HepG2 (cell line): ENCODE data around the gene SGPP1.

Experiments
- CTCF ChIP-seq: sonication (generic); formaldehyde crosslinking; IDR thresholded peaks from 2 replicates; pipeline ENCODE4 v1.5.0; 2020; ENCODE audit warnings: mild to moderate bottlenecking, missing genetic modification reagents, moderate library complexity
- DR1 ChIP-seq: sonication (generic); formaldehyde crosslinking; IDR thresholded peaks from 2 replicates; pipeline ENCODE4 v1.8.0; 2021; ENCODE audit warnings: mild to moderate bottlenecking, missing genetic modification reagents, inconsistent platforms
- MBNL3 ChIP-seq: fragments of 250-450 bp; sonication (Bioruptor Pico); conservative IDR thresholded peaks from 2 replicates; pipeline ENCODE4 v1.8.0; 2022; ENCODE audit warnings: mild to moderate bottlenecking, inconsistent platforms
- MYC ChIP-seq: sonication (generic); formaldehyde crosslinking; IDR thresholded peaks from 2 replicates; pipeline ENCODE4 v1.9.0; 2021; ENCODE audit warnings: missing genetic modification reagents, borderline replicate concordance
- NFE2L2 ChIP-seq: fragments of 150-350 bp; IDR thresholded peaks from 2 replicates; pipeline ENCODE4 v1.6.1; 2014; ENCODE audit warnings: low read length
- TF ChIP-seq, protein P1 (sequence below): IDR thresholded peaks from 2 replicates; pipeline ENCODE4 v1.6.1; 2012; ENCODE audit warnings: inconsistent platforms

GRCh38 chr14:63764620-63765139 is 36.8 kb upstream of the SGPP1 start:
- TF ChIP-seq DR1 (CRISPR knock-in tag) (no peak), CTCF (CRISPR knock-in tag) (no peak), NFE2L2 (no peak), MBNL3 (CRISPR knock-in tag) (no peak), MYC (no peak)
- TF ChIP-seq, protein P1, sequence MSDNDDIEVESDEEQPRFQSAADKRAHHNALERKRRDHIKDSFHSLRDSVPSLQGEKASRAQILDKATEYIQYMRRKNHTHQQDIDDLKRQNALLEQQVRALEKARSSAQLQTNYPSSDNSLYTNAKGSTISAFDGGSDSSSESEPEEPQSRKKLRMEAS: no peak
